HepG2 (cell line): Measurements from ENCODE around the gene SLC39A1. TPM values are rescaled to one million over a fixed set of nuclear protein-coding genes. Genes with fewer than 3 reads are reported as not detected.

Experiments
- DRAP1 ChIP-seq: IDR thresholded peaks from 2 replicates; pipeline ENCODE4 v1.6.1; 2016; ENCODE audit warnings: missing genetic modification reagents, missing compliant biosample characterization
- GABPB1 ChIP-seq: IDR thresholded peaks from 2 replicates; pipeline ENCODE4 v1.6.1; 2016; ENCODE audit warnings: mild to moderate bottlenecking, missing genetic modification reagents, moderate library complexity, missing compliant biosample characterization
- HNRNPUL1 ChIP-seq: fragments of 200-400 bp; formaldehyde crosslinking; IDR thresholded peaks from 2 replicates; pipeline ENCODE4 v1.6.1; 2017; ENCODE audit warnings: low read depth, mild to moderate bottlenecking, low read length, moderate library complexity
- HOXA5 ChIP-seq: sonication (generic); formaldehyde crosslinking; IDR thresholded peaks from 2 replicates; pipeline ENCODE4 v1.4.0; 2020; ENCODE audit warnings: missing genetic modification reagents
- IRF2 ChIP-seq: IDR thresholded peaks from 2 replicates; pipeline ENCODE4 v1.6.1; 2018; ENCODE audit warnings: missing genetic modification reagents, missing compliant biosample characterization
- KLF9 ChIP-seq: IDR thresholded peaks from 2 replicates; pipeline ENCODE4 v1.6.1; 2016; ENCODE audit warnings: low read depth
- MBNL3 ChIP-seq: fragments of 250-450 bp; sonication (Bioruptor Pico); conservative IDR thresholded peaks from 2 replicates; pipeline ENCODE4 v1.8.0; 2022; ENCODE audit warnings: mild to moderate bottlenecking, inconsistent platforms
- MXI1 ChIP-seq: IDR thresholded peaks from 3 replicates; pipeline ENCODE4 v1.6.1; 2012; ENCODE audit warnings: low read depth, low read length, inconsistent platforms, borderline replicate concordance
- NFE2 ChIP-seq: sonication (generic); formaldehyde crosslinking; IDR thresholded peaks from 2 replicates; pipeline ENCODE4 v1.4.0; 2020; ENCODE audit warnings: missing genetic modification reagents
- NFKB2 ChIP-seq: sonication (generic); formaldehyde crosslinking; IDR thresholded peaks from 2 replicates; pipeline ENCODE4 v1.4.0; 2020; ENCODE audit warnings: missing genetic modification reagents, borderline replicate concordance
- NR2C2 ChIP-seq: sonication (generic); formaldehyde crosslinking; IDR thresholded peaks from 2 replicates; pipeline ENCODE4 v1.4.0; 2020; ENCODE audit warnings: missing genetic modification reagents, mild to moderate bottlenecking, moderate library complexity, borderline replicate concordance
- NRL ChIP-seq: sonication (generic); formaldehyde crosslinking; IDR thresholded peaks from 2 replicates; pipeline ENCODE4 v1.5.0; 2020; ENCODE audit warnings: missing genetic modification reagents, mild to moderate bottlenecking, moderate library complexity, borderline replicate concordance
- SATB2 ChIP-seq: sonication (generic); formaldehyde crosslinking; IDR thresholded peaks from 2 replicates; pipeline ENCODE4 v1.5.0; 2020; ENCODE audit warnings: missing genetic modification reagents
- SIX4 ChIP-seq: sonication (generic); formaldehyde crosslinking; IDR thresholded peaks from 2 replicates; pipeline ENCODE4 v1.4.0; 2020; ENCODE audit warnings: missing genetic modification reagents
- SOX5 ChIP-seq: IDR thresholded peaks from 2 replicates; pipeline ENCODE4 v1.6.1; 2016; ENCODE audit warnings: borderline replicate concordance
- SP2 ChIP-seq: sonication (generic); formaldehyde crosslinking; IDR thresholded peaks from 2 replicates; pipeline ENCODE4 v1.5.1; 2020; ENCODE audit warnings: mild to moderate bottlenecking, missing genetic modification reagents
- SRSF9 ChIP-seq: fragments of 200-400 bp; formaldehyde crosslinking; IDR thresholded peaks from 2 replicates; pipeline ENCODE4 v1.6.1; 2018; ENCODE audit warnings: borderline replicate concordance, mild to moderate bottlenecking, low read depth, low read length; ENCODE audit not compliant: insufficient read depth, poor library complexity, severe bottlenecking
- SSRP1 ChIP-seq: IDR thresholded peaks from 2 replicates; pipeline ENCODE4 v1.6.1; 2016; ENCODE audit warnings: control low read depth
- YEATS2 ChIP-seq: sonication (generic); formaldehyde crosslinking; IDR thresholded peaks from 2 replicates; pipeline ENCODE4 v1.4.0; 2020; ENCODE audit warnings: missing genetic modification reagents, borderline replicate concordance
- ZEB1 ChIP-seq: IDR thresholded peaks from 2 replicates; pipeline ENCODE4 v1.6.1; 2012; ENCODE audit warnings: mild to moderate bottlenecking, low read depth, inconsistent platforms; ENCODE audit not compliant: insufficient replicate concordance
- ZFX ChIP-seq: sonication (generic); formaldehyde crosslinking; IDR thresholded peaks from 2 replicates; pipeline ENCODE4 v1.4.0; 2020; ENCODE audit warnings: mild to moderate bottlenecking, low read depth, missing genetic modification reagents, moderate library complexity
- ZKSCAN8 ChIP-seq: IDR thresholded peaks from 2 replicates; pipeline ENCODE4 v1.6.1; 2016; ENCODE audit warnings: borderline replicate concordance, missing genetic modification reagents, missing compliant biosample characterization
- ZNF235 ChIP-seq: sonication (generic); formaldehyde crosslinking; IDR thresholded peaks from 2 replicates; pipeline ENCODE4 v1.8.1; 2023; ENCODE audit warnings: mild to moderate bottlenecking, missing genetic modification reagents, borderline replicate concordance
- ZNF317 ChIP-seq: sonication (generic); formaldehyde crosslinking; IDR thresholded peaks from 2 replicates; pipeline ENCODE4 v1.5.0; 2020; ENCODE audit warnings: mild to moderate bottlenecking, missing genetic modification reagents
- ZNF547 ChIP-seq: sonication (generic); formaldehyde crosslinking; IDR thresholded peaks from 2 replicates; pipeline ENCODE4 v1.5.1; 2020; ENCODE audit warnings: mild to moderate bottlenecking, missing genetic modification reagents
- ZNF576 ChIP-seq: sonication (generic); formaldehyde crosslinking; IDR thresholded peaks from 2 replicates; pipeline ENCODE4 v1.4.0; 2020; ENCODE audit warnings: mild to moderate bottlenecking, missing genetic modification reagents
- ZNF703 ChIP-seq: sonication (generic); formaldehyde crosslinking; IDR thresholded peaks from 2 replicates; pipeline ENCODE4 v1.5.1; 2020; ENCODE audit warnings: missing genetic modification reagents, mild to moderate bottlenecking, moderate library complexity, borderline replicate concordance
- ZNF775 ChIP-seq: sonication (generic); formaldehyde crosslinking; IDR thresholded peaks from 2 replicates; pipeline ENCODE4 v1.4.0; 2020; ENCODE audit warnings: missing genetic modification reagents, mild to moderate bottlenecking, moderate library complexity, borderline replicate concordance
- ZNF784 ChIP-seq: sonication (generic); formaldehyde crosslinking; IDR thresholded peaks from 2 replicates; pipeline ENCODE4 v1.5.1; 2020; ENCODE audit warnings: missing genetic modification reagents, mild to moderate bottlenecking, borderline replicate concordance
- ZNF878 ChIP-seq: sonication (generic); formaldehyde crosslinking; IDR thresholded peaks from 2 replicates; pipeline ENCODE4 v1.8.1; 2023; ENCODE audit warnings: mild to moderate bottlenecking, missing genetic modification reagents, moderate library complexity
- polyA plus RNA-seq, 8 experiments: library from polyadenylated mRNA; depleted of rRNA in 3 of 8; stranded (reverse) in 7 of 8; unstranded in 1 of 8; fragments of >200 nt; fragmentation: Illumina TruSeq in 4 of 8; extraction: Trizol in 4 of 8; gene quantifications; 2 replicates each; pipeline versions ENCODE4 v1.2.1 to v1.2.3, GENCODE V29; 2011 to 2016; ENCODE audit warnings: low read depth in 4 of 8, missing spikeins in 1 of 8, mixed read lengths in 1 of 8; ENCODE audit not compliant: insufficient read depth in 1 of 8
- total RNA-seq, 5 experiments: library from RNA; depleted of rRNA; stranded (reverse); fragments of >200 nt; fragmentation: Illumina TruSeq; extraction: Trizol; gene quantifications; 2 replicates each; pipeline ENCODE4 v1.2.3, GENCODE V29; 2016; ENCODE audit warnings: low read depth in 1 of 5

SLC39A1 gene
- total and polyA plus RNA-seq, 2 of the 13 experiments (the other 11 are each of a cell fraction or from before 2014, with no cell fraction given) = 71.2 to 78.4 TPM

DNA sequence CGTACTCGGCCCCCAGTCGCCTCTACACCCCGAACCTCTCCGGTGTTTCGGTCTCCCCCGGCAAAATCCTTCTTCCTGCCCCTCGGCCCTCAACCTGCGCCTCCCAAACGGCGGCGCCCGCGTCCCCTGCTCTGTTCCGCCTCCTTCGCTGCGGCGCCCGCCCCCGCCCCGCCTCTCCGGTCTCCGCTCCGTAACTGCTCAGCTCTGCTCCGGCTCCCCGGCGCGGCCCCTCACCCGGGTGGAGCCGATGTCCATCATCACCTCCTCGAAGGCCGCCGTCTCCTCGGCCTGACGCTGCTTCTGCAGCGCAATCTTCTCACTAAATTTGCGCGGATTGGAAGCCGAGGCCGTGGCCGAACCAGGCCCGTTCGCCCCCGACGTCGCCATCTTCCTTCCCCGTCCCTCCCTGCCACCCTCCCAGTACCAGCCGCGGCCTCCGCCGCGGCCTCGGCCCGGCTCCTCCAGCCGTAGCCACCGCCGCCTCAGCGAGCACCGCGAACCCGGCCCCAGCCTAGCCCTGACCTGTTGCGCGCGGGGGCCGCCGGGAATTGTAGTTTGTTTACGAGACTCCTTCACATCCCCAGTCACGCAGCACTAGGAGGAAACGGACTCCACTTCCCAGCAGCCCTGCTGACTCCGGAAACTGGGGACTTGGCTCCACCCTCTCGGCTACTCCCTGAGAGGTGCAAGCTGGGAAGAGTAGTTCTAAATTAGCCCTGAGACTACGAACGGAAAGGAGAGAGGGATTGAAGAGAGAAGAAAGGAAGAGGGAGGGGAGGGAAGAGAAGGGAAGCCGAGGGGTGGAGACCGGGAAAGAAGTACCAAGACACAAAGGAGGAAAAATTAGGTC, 5.0 kb downstream of the SLC39A1 start, which contains the start of gene CRTC2 (continued):
- TF ChIP-seq ZFX (CRISPR knock-in tag) (peak; percentile 96), ZNF775 (CRISPR knock-in tag) (no peak), HOXA5 (CRISPR knock-in tag) (peak; percentile 86; the same call in 1 of the 2 replicates), MXI1 (peak; percentile 84; the same call in 1 of the 3 replicates), ZKSCAN8 (no peak), NFKB2 (CRISPR knock-in tag) (peak; percentile 81; the same call in 1 of the 2 replicates), SATB2 (0 out of 2 replicates have a peak, but pooled peaks have one; percentile 36), SP2 (CRISPR knock-in tag) (peak; percentile 58; the same call in 1 of the 2 replicates), DRAP1 (peak; percentile 58; the same call in 1 of the 2 replicates), SSRP1 (CRISPR knock-in tag) (no peak), ZNF547 (CRISPR knock-in tag) (peak; percentile 70; the same call in 1 of the 2 replicates), ZNF784 (CRISPR knock-in tag) (peak; percentile 73; the same call in 1 of the 2 replicates), SOX5 (CRISPR knock-in tag) (peak; percentile 16; the same call in 1 of the 2 replicates), SRSF9 (no peak), NFE2 (CRISPR knock-in tag) (no peak), ZNF703 (no peak), YEATS2 (CRISPR knock-in tag) (peak; percentile 59; the same call in 1 of the 2 replicates), KLF9 (0 out of 2 replicates have a peak, but pooled peaks have one; percentile 26), NRL (CRISPR knock-in tag) (peak; percentile 86; the same call in 1 of the 2 replicates), ZNF878 (CRISPR knock-in tag) (peak; percentile 75; the same call in 1 of the 2 replicates), MBNL3 (CRISPR knock-in tag) (no peak), IRF2 (CRISPR knock-in tag) (peak; percentile 94), SIX4 (CRISPR knock-in tag) (no peak), ZNF576 (CRISPR knock-in tag) (no peak), ZNF317 (0 out of 2 replicates have a peak, but pooled peaks have one; percentile 53), GABPB1 (CRISPR knock-in tag) (peak; percentile 97), ZEB1 (peak; percentile 56), ZNF235 (CRISPR knock-in tag) (peak; percentile 60; the same call in 1 of the 2 replicates), HNRNPUL1 (no peak), NR2C2 (peak; percentile 98)
